A549 (cell line): Measurements from ENCODE around the gene RPS10.

Source experiments
- CHD2 ChIP-seq: fragments of 150-350 bp; IDR thresholded peaks from 2 replicates; pipeline ENCODE4 v1.6.1; 2014; ENCODE audit warnings: low read length; ENCODE audit not compliant: partially characterized antibody
- CHD4 ChIP-seq: fragments of 200-600 bp; sonication (generic); IDR thresholded peaks from 2 replicates; pipeline ENCODE4 v1.6.1; 2016; ENCODE audit warnings: antibody characterized with exemption, mild to moderate bottlenecking, borderline replicate concordance
- CTCF ChIP-seq: fragments of >200 bp; sonication (Bioruptor Twin); formaldehyde crosslinking; IDR thresholded peaks from 3 replicates; pipeline ENCODE4 v1.5.1; 2016
- EP300 ChIP-seq, 2 experiments: fragments of >200 bp; sonication (Bioruptor Twin); formaldehyde crosslinking; IDR thresholded peaks; 2 replicates in 1 of 2; 3 replicates in 1 of 2; pipeline ENCODE4 v1.6.1; 2016 to 2017
- HDAC2 ChIP-seq: fragments of 200-600 bp; sonication (generic); IDR thresholded peaks from 2 replicates; pipeline ENCODE4 v1.6.1; 2016
- MAX ChIP-seq: IDR thresholded peaks from 2 replicates; pipeline ENCODE4 v1.6.1; 2012
- NPAS2 ChIP-seq: fragments of 250-450 bp; sonication (Bioruptor Pico); IDR thresholded peaks from 2 replicates; pipeline ENCODE4 v1.8.0; 2022; ENCODE audit warnings: mild to moderate bottlenecking, moderate library complexity, borderline replicate concordance
- PBX3 ChIP-seq: IDR thresholded peaks from 2 replicates; pipeline ENCODE4 v1.6.1; 2012
- POLR2A ChIP-seq: IDR thresholded peaks from 2 replicates; pipeline ENCODE4 v1.6.1; 2012; ENCODE audit warnings: mild to moderate bottlenecking, low read length
- RAD21 ChIP-seq, 2 experiments: fragments of >200 bp in 1 of 2; sonication (Bioruptor Twin) in 1 of 2; formaldehyde crosslinking in 1 of 2; IDR thresholded peaks in 1 of 2; conservative IDR thresholded peaks in 1 of 2; 2 replicates in 1 of 2; 3 replicates in 1 of 2; pipeline ENCODE4 v1.6.1; 2012 to 2018; ENCODE audit warnings: inconsistent platforms in 1 of 2
- RFX5 ChIP-seq: fragments of 450-650 bp; IDR thresholded peaks from 2 replicates; pipeline ENCODE4 v1.7.1; 2014; ENCODE audit warnings: antibody characterized with exemption, mild to moderate bottlenecking, moderate library complexity

GRCh38 chr6:34459899-34460593 lies 34.2 kb upstream of the RPS10 start:
- TF ChIP-seq CTCF, result peak; percentile 75
- no peak for TF ChIP-seq CHD4
- TF ChIP-seq RAD21 (conservative IDR thresholded peaks at IDR 0.05 in 1 of 2, IDR thresholded peaks at IDR 0.05 in 1 of 2), result peak; percentile 75 to 84
- TF ChIP-seq RFX5, result no peak
- no peak for TF ChIP-seq POLR2A
- TF ChIP-seq EP300 (IDR thresholded peaks at IDR 0.05), result no peak
- no peak for TF ChIP-seq CHD2
- TF ChIP-seq PBX3, result no peak
- no peak for TF ChIP-seq MAX
- no peak for TF ChIP-seq NPAS2 (CRISPR knock-in tag)
- TF ChIP-seq HDAC2, result no peak
